Smooth muscle cell (in vitro differentiated cells): ENCODE results near the gene FBLN7. TPM values are rescaled to one million over a fixed set of nuclear protein-coding genes. Genes with fewer than 3 reads are reported as not detected.

ENCODE experiments used
- DNase-seq: peaks from one replicate; lab custom pipeline; 2025; ENCODE audit not compliant: unreplicated experiment; lab: John Stamatoyannopoulos, UW
- H2AFZ ChIP-seq: fragments of 200-600 bp; sonication (generic); 2 replicates; pipeline ENCODE4 v1.6.0; 2016; ENCODE audit warnings: antibody characterized with exemption, low read depth, mild to moderate bottlenecking
- H3F3A ChIP-seq: fragments of 200-600 bp; sonication (generic); 2 replicates; pipeline ENCODE4 v1.6.0; 2017; ENCODE audit warnings: antibody characterized with exemption, low read depth
- H3K27ac ChIP-seq: fragments of 200-600 bp; sonication (generic); 2 replicates; pipeline ENCODE4 v1.5.1; 2016; ENCODE audit warnings: low read depth, mild to moderate bottlenecking
- H3K27me3 ChIP-seq: fragments of 200-600 bp; sonication (generic); 2 replicates; pipeline ENCODE4 v1.6.1; 2016; ENCODE audit warnings: low read depth, mild to moderate bottlenecking
- H3K36me3 ChIP-seq: fragments of 200-600 bp; sonication (generic); 2 replicates; pipeline ENCODE4 v1.5.1; 2016; ENCODE audit warnings: low read depth
- H3K4me1 ChIP-seq: fragments of 200-600 bp; sonication (generic); 2 replicates; pipeline ENCODE4 v1.5.1; 2016; ENCODE audit warnings: low read depth
- H3K4me2 ChIP-seq: fragments of 200-600 bp; sonication (generic); 2 replicates; pipeline ENCODE4 v1.6.0; 2016; ENCODE audit warnings: mild to moderate bottlenecking
- H3K4me3 ChIP-seq: fragments of 200-600 bp; sonication (generic); 2 replicates; pipeline ENCODE4 v1.5.1; 2016; ENCODE audit warnings: mild to moderate bottlenecking
- H3K79me2 ChIP-seq: fragments of 200-600 bp; sonication (generic); 2 replicates; pipeline ENCODE4 v1.6.0; 2016; ENCODE audit warnings: low read depth, mild to moderate bottlenecking
- H3K9ac ChIP-seq: fragments of 200-600 bp; sonication (generic); 2 replicates; pipeline ENCODE4 v1.6.0; 2016; ENCODE audit warnings: low read depth
- H3K9me3 ChIP-seq: fragments of 200-600 bp; sonication (generic); replicated peaks from 2 replicates; pipeline ENCODE4 v1.5.1; 2016; ENCODE audit warnings: low read depth
- H4K20me1 ChIP-seq: fragments of 200-600 bp; sonication (generic); 2 replicates; pipeline ENCODE4 v1.6.0; 2016; ENCODE audit warnings: low read depth
- CTCF ChIP-seq: fragments of 200-600 bp; sonication (generic); IDR thresholded peaks from 2 replicates; pipeline ENCODE4 v1.5.1; 2017; ENCODE audit warnings: borderline replicate concordance, mild to moderate bottlenecking, antibody characterized with exemption; ENCODE audit not compliant: insufficient read depth, poor library complexity, severe bottlenecking
- WGBS: methylation state at CpG from one replicate; pipeline ENCODE4 v1.1.7; 2016; ENCODE audit warnings: low lambda C conversion rate; 5-methylcytosine and 5-hydroxymethylcytosine counted together
- polyA plus RNA-seq: library from polyadenylated mRNA; unstranded; fragments of >200 nt; fragmentation: Nextera tagmentation; extraction: Ambion mirVana; gene quantifications from 2 replicates; pipeline ENCODE4 v1.2.1, GENCODE V29; 2016
- total RNA-seq: library from RNA; depleted of rRNA; stranded (reverse); fragments of >200 nt; gene quantifications from 2 replicates; pipeline ENCODE4 v1.2.3, GENCODE V29; 2014

The FBLN7 gene
- total and polyA plus RNA-seq, 2 experiments from 2014 or later: 1.1 to 2.7 TPM

- Histone ChIP-seq H3K4me3 (no peak overlapping the region), H4K20me1 (no peaks in the 10 kb centered on the region), H3K79me2 (no peaks in the 10 kb centered on the region), H3F3A (peaks cover 3% of the 10 kb centered on the region), H3K9me3 (peaks cover 5% of the 10 kb centered on the region), H3K27me3 (no peaks in the 10 kb centered on the region), H3K9ac (no peak overlapping the region), H2AFZ (no peak overlapping the region), H3K27ac (no peak overlapping the region), H3K4me1 (no peaks in the 10 kb centered on the region), H3K36me3 (no peaks in the 10 kb centered on the region), H3K4me2 (no peak overlapping the region)
- TF ChIP-seq CTCF: no peak
- DNase-seq: no peak
- WGBS: 72% methylated on average over 1 of the region's 1 CpG
Observed at GRCh38 chr2:112197868-112198267, 59.7 kb downstream of the FBLN7 start.

- TF ChIP-seq CTCF: no peak
- no peaks in the 10 kb centered on the region for H4K20me1 ChIP-seq
- H3K27ac ChIP-seq: no peak overlapping the region
- no peaks in the 10 kb centered on the region for H3K36me3 ChIP-seq
- H3K4me2 ChIP-seq: no peak overlapping the region
- H2AFZ ChIP-seq: no peak overlapping the region
- H3F3A ChIP-seq: peaks cover 3% of the 10 kb centered on the region
- H3K4me1 ChIP-seq: no peaks in the 10 kb centered on the region
- H3K4me3 ChIP-seq: no peak overlapping the region
- DNase-seq: no peak
- peaks cover 5% of the 10 kb centered on the region for H3K9me3 ChIP-seq
- H3K79me2 ChIP-seq: no peaks in the 10 kb centered on the region
- H3K9ac ChIP-seq: no peak overlapping the region
- H3K27me3 ChIP-seq: no peaks in the 10 kb centered on the region
Observed at GRCh38 chr2:112198780-112199179, 60.6 kb downstream of the FBLN7 start.

GRCh38 chr2:112199188-112199587, 61.0 kb downstream of the FBLN7 start:
- no peak overlapping the region for H3K4me3 ChIP-seq
- peaks cover 7% of the 10 kb centered on the region for H3K9me3 ChIP-seq
- no peaks in the 10 kb centered on the region for H4K20me1 ChIP-seq
- H3K27me3 ChIP-seq: no peaks in the 10 kb centered on the region
- no peak overlapping the region for H3K9ac ChIP-seq
- no peaks in the 10 kb centered on the region for H3K4me1 ChIP-seq
- H2AFZ ChIP-seq: no peak overlapping the region
- H3K79me2 ChIP-seq: no peaks in the 10 kb centered on the region
- no peak overlapping the region for H3K27ac ChIP-seq
- 92% methylated on average over 3 of the region's 3 CpGs for WGBS
- H3K4me2 ChIP-seq: no peak overlapping the region
- DNase-seq: no peak
- TF ChIP-seq CTCF: no peak
- no peaks in the 10 kb centered on the region for H3K36me3 ChIP-seq
- H3F3A ChIP-seq: peaks cover 3% of the 10 kb centered on the region

- TF ChIP-seq CTCF: no peak
- Histone ChIP-seq H3K9me3 (peaks cover 16% of the 10 kb centered on the region), H4K20me1 (no peaks in the 10 kb centered on the region), H3K4me2 (no peak overlapping the region), H3K79me2 (no peaks in the 10 kb centered on the region), H3F3A (peaks cover 3% of the 10 kb centered on the region), H3K36me3 (no peaks in the 10 kb centered on the region), H3K4me3 (no peak overlapping the region), H3K9ac (no peak overlapping the region), H2AFZ (no peak overlapping the region), H3K27me3 (no peaks in the 10 kb centered on the region), H3K27ac (no peak overlapping the region), H3K4me1 (no peaks in the 10 kb centered on the region)
- WGBS: 95% methylated on average over 3 of the region's 3 CpGs
- no peak for DNase-seq
Observed at GRCh38 chr2:112201696-112202430, 63.7 kb downstream of the FBLN7 start.
